OCI-LY3 (cell line): Measurements from ENCODE around the gene NDUFA12.

Experiments
- CTCF ChIP-seq: fragments of 200-600, 300-600 bp; sonication (generic); IDR thresholded peaks from 2 replicates; pipeline ENCODE4 v1.5.1; 2014; ENCODE audit warnings: antibody characterized with exemption, low read length, low read depth
- EZH2phosphoT487 ChIP-seq: fragments of 200-600 bp; shearing (Covaris generic); IDR thresholded peaks from 2 replicates; pipeline ENCODE4 v1.6.1; 2018; ENCODE audit warnings: antibody characterized with exemption, mixed run types, low read depth

- no peak for TF ChIP-seq EZH2phosphoT487
- no peak for TF ChIP-seq CTCF
These were observed 32.9 kb downstream of the NDUFA12 start for GRCh38 chr12:94970560-94970959.
